Activated CD8-positive, alpha-beta memory T cell treated with anti-CD3 and anti-CD28 coated beads, Interleukin-2, amount 10 ng/mL, durations not matched to agents 7 days and 5 days (primary cell): Measurements from ENCODE around the gene CNKSR3. TPM values are rescaled to one million over a fixed set of nuclear protein-coding genes. Genes with fewer than 3 reads are reported as not detected.
"Not testable (repeated sequence)": the region's sequence is repeated elsewhere in the genome, so short reads cannot be mapped to it uniquely, and the experiment has no call there.

ENCODE experiments used
- ATAC-seq: fragments of 150-1000 bp; cut with Tn5 transposase; one replicate; pipeline ENCODE4 v1.10.0; 2021; ENCODE audit warnings: moderate library complexity
- CTCF ChIA-PET: fragments of 350-600 bp; sonication (Branson Sonifier 250); formaldehyde crosslinking; loops from one replicate; lab custom pipeline; 2021; ENCODE audit warnings: antibody characterized with exemption; lab: Charles Lee
- DNase-seq: peaks from one replicate; pipeline ENCODE4 v3.0.0-alpha.2; 2020
- H3K27ac Mint-ChIP-seq: one replicate; pipeline ENCODE4 v1.8.0; 2021; ENCODE audit warnings: mild to moderate bottlenecking, mixed read lengths
- H3K27me3 Mint-ChIP-seq: one replicate; pipeline ENCODE4 v1.8.0; 2021; ENCODE audit warnings: mixed read lengths
- H3K36me3 Mint-ChIP-seq: one replicate; pipeline ENCODE4 v1.8.0; 2021; ENCODE audit warnings: mild to moderate bottlenecking, mixed read lengths
- H3K4me1 Mint-ChIP-seq: one replicate; pipeline ENCODE4 v1.8.0; 2021; ENCODE audit warnings: mixed read lengths
- H3K4me3 Mint-ChIP-seq: one replicate; pipeline ENCODE4 v1.8.0; 2021; ENCODE audit warnings: mild to moderate bottlenecking, moderate library complexity, mixed read lengths
- H3K9me3 Mint-ChIP-seq: one replicate; pipeline ENCODE4 v1.8.0; 2022; ENCODE audit warnings: low read depth, mixed read lengths
- total RNA-seq, 2 experiments: library from RNA; stranded (reverse); gene quantifications; one replicate each; pipeline ENCODE4 v1.2.3, GENCODE V29; 2021

CNKSR3 gene
- total RNA-seq, 2 experiments from 2014 or later, result not detected

DNA sequence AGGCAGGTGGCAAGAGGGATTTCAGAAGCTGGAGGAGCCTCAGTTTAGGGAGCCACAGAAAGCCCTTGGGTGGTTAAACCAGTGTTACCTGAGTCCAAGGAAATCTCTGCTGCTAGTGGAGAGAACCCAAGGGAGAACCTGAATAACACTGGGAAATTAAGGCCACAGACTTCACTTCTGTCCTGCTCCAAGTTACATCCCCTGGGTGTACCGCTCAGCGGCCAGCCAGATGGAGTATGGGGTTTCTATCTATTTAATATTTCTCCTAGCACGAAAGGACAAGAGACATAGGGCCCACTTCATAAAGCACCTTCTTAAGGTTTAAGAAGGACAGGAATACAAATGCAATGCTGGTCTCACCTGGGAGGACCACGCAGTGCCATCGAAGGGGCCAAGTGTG lies 5.8 kb upstream of the CNKSR3 start:
- Mint-ChIP-seq H3K27ac (no peak overlapping the region), H3K4me3 (no peak overlapping the region), H3K9me3 (no peaks in the 10 kb centered on the region), H3K36me3 (no peaks in the 10 kb centered on the region), H3K4me1 (peaks cover 3% of the 10 kb centered on the region), H3K27me3 (peaks cover 49% of the 10 kb centered on the region)
- CTCF ChIA-PET, result no interaction called here
- no peak for DNase-seq
- ATAC-seq, result no peak

DNA sequence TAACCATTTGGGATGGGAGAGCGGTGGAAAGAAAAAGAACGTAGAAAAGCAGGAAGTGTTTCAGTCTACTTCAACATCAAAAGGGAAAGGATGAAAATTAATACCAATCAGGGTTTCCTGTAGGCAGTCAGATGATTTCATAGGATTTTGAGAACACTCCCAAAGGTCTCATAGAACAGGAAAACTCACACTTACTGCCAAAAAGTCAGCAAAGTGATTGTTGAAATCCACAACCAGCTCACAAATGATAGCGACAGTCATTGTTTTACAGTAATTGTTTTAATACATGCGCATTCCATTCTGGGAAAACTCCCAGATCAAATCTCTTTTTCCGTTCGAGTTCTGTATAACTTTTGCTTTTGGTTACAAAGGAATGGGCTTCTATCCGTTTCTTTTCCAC lies 5.3 kb upstream of the CNKSR3 start:
- Mint-ChIP-seq H3K4me1 (peaks cover 3% of the 10 kb centered on the region), H3K36me3 (no peaks in the 10 kb centered on the region), H3K27me3 (peaks cover 53% of the 10 kb centered on the region), H3K9me3 (no peaks in the 10 kb centered on the region), H3K27ac (no peak overlapping the region), H3K4me3 (no peak overlapping the region)
- CTCF ChIA-PET, result no interaction called here
- DNase-seq (no peak), ATAC-seq (no peak)

DNA sequence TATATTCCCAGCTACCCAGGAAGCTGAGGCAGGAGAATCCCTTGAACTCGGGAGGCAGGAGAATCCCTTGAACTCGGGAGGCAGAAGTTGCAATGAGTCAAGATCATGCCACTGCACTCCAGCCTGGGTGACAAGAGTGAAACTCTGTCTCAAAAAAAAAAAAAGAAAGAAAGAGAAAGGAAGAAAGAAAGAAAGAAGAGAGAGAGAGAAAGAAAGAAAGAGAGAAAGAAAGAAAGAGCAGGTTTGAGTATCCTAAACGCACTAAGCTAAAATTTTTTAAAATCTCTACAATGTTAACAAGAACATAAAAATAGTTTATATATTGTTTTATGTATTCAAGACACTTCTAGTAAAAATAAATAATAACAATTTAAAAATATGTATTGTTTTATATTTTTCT lies 4.6 kb upstream of the CNKSR3 start:
- H3K27me3 Mint-ChIP-seq, result peaks cover 54% of the 10 kb centered on the region
- H3K36me3 Mint-ChIP-seq, H3K4me3 Mint-ChIP-seq, H3K4me1 Mint-ChIP-seq, CTCF ChIA-PET, ATAC-seq, H3K27ac Mint-ChIP-seq, H3K9me3 Mint-ChIP-seq, DNase-seq: not testable (repeated sequence)

DNA sequence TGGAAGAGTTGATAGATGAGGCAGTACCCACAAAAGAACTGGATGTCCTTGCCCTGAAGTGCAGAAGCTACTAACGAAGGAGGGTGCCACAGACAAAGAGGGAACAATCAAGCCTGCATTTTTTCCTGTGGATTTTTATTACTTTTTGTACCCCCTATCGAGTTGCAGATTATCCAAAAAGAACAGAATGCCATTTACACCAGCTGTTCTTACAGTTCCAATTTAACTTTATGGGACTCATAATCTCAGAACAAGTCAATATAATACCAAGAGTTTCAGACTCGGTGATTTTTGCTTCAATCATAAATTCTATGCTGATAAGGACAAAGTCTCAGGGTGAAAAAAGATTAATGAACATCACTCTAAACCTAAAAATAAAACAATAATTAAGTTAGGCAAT lies 4.0 kb upstream of the CNKSR3 start:
- Mint-ChIP-seq H3K9me3 (no peaks in the 10 kb centered on the region), H3K27me3 (peaks cover 53% of the 10 kb centered on the region), H3K4me1 (peaks cover 7% of the 10 kb centered on the region), H3K4me3 (no peak overlapping the region), H3K27ac (no peak overlapping the region), H3K36me3 (no peaks in the 10 kb centered on the region)
- DNase-seq (no peak), ATAC-seq (no peak)
- CTCF ChIA-PET, result no interaction called here

DNA sequence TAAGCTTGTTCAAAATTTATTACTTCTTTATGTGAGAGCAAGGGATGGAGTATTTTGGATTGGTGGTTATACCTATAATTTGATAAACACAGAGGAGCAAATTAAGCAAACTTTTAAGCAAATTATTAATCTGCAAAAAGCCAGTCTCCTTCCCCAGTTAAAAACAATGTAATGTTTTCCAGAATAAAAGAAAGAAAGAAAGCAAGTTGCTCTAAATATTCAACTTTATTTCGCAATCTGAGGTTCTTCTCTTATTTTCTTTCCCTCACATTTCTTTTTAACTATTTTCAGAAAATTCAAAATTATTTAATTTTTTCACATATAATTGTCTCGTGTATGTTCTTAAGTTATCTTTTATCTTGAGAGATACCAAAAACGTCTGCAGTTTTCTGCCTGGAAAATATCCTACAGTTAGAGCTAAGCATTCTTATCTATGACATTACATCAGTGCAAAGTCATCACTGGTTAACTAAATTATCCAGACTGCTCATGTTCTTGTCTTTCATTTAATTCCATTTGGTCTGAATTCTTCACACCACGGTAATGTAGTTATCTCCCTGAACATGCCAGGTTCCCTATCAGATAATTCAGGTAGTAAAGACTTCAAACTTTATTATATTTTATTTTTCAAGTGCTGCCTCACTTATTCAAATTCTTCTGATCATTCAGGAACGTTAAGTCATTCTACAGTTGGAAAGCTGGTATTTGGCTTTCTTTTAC lies 3.3 kb upstream of the CNKSR3 start:
- no peak for DNase-seq
- Mint-ChIP-seq H3K27ac (no peak overlapping the region), H3K9me3 (no peaks in the 10 kb centered on the region), H3K36me3 (no peaks in the 10 kb centered on the region), H3K27me3 (peaks cover 56% of the 10 kb centered on the region), H3K4me1 (peaks cover 9% of the 10 kb centered on the region), H3K4me3 (no peak overlapping the region)
- CTCF ChIA-PET, result no interaction called here
- ATAC-seq, result no peak

DNA sequence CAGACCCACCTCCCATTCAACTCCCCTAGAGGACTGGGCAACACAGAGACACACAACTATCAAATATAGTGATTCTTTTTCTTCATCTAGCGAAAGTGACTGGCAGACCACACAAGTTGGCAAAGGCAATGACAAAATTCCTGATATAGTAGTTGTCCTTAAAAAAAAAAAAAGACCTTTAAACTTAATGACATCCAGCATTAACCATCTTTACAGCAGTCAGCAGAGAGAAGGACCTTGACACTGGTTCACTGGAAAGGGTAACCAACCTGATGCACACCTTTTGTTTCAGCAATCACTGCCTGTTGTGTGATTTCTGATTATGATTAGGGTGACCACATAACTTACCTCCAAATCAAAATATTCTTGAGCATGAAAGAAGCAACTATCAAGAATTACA lies 1.7 kb upstream of the CNKSR3 start:
- DNase-seq (no peak), ATAC-seq (no peak)
- H3K4me3 Mint-ChIP-seq, result no peak overlapping the region
- no peak overlapping the region for H3K27ac Mint-ChIP-seq
- no peaks in the 10 kb centered on the region for H3K36me3 Mint-ChIP-seq
- no peaks in the 10 kb centered on the region for H3K9me3 Mint-ChIP-seq
- CTCF ChIA-PET, result no interaction called here
- H3K27me3 Mint-ChIP-seq, result peaks cover 70% of the 10 kb centered on the region
- H3K4me1 Mint-ChIP-seq, result peaks cover 9% of the 10 kb centered on the region

DNA sequence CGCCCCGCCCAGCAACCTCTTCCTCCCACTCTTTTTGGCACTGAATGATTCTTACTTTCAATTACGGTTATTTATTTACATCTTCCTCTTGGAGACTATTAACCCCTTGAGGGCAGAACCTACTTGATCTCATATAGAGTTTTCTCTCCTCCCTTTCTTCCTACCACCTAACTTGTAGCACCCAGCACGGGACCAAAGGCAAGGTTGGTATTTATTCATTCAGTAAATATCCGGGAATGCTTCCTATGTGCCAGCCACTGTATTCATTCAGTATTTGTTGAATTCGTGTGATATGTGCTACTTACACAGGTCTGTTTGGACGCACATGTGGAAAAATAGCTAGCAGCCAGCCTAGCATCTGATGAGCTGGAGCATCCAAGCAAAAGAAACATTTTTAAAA lies 1.3 kb upstream of the CNKSR3 start:
- no peak overlapping the region for H3K27ac Mint-ChIP-seq
- CTCF ChIA-PET, result no interaction called here

DNA sequence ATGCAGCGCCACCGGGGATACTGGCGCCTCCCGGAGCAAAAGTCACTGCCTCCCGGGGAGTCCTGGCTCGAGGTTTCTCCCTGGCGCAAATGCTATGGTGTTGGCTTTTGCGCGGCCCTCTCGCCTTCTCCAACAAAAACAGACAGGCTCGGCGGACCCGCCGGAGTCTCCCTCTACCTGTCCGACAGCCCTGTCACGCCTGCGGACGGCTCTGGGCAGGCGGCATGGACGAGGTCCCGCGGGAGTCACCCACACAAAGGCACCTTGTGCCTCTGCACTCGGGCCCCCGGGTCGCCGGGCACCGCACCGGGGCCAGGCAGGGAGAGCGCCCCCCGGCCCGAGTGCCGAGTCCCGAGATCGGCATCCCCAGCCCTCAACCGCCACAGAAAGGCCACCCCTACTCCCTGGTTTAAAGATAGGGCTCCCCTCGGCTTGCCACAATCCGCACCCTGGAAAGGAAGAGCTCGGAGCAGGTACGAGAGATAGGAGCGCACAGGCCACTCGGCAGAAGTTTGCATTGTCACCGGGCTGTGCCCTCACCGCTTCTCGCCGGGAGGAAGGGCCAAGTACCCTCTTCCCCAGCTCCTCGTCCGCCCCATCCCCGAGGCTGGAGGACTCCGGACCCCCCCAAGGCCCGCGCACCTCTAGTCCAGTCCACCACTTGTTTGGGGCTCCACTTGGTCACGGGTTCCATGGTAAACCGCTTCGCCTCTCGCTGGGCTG lies 903 bp downstream of the CNKSR3 start:
- ATAC-seq, result peak; percentile 30
- Mint-ChIP-seq H3K36me3 (no peaks in the 10 kb centered on the region), H3K4me1 (peaks cover 9% of the 10 kb centered on the region), H3K4me3 (no peak overlapping the region), H3K9me3 (no peaks in the 10 kb centered on the region), H3K27ac (no peak overlapping the region), H3K27me3 (peaks cover 72% of the 10 kb centered on the region)
- CTCF ChIA-PET, result no interaction called here
- DNase-seq, result no peak

More for the DNA sequence above, 1.3 kb upstream of the CNKSR3 start:
- H3K4me3 Mint-ChIP-seq, result no peak overlapping the region
- peaks cover 74% of the 10 kb centered on the region for H3K27me3 Mint-ChIP-seq
- DNase-seq (no peak), ATAC-seq (no peak)
- H3K4me1 Mint-ChIP-seq, result peaks cover 9% of the 10 kb centered on the region
- no peaks in the 10 kb centered on the region for H3K36me3 Mint-ChIP-seq
- no peaks in the 10 kb centered on the region for H3K9me3 Mint-ChIP-seq

DNA sequence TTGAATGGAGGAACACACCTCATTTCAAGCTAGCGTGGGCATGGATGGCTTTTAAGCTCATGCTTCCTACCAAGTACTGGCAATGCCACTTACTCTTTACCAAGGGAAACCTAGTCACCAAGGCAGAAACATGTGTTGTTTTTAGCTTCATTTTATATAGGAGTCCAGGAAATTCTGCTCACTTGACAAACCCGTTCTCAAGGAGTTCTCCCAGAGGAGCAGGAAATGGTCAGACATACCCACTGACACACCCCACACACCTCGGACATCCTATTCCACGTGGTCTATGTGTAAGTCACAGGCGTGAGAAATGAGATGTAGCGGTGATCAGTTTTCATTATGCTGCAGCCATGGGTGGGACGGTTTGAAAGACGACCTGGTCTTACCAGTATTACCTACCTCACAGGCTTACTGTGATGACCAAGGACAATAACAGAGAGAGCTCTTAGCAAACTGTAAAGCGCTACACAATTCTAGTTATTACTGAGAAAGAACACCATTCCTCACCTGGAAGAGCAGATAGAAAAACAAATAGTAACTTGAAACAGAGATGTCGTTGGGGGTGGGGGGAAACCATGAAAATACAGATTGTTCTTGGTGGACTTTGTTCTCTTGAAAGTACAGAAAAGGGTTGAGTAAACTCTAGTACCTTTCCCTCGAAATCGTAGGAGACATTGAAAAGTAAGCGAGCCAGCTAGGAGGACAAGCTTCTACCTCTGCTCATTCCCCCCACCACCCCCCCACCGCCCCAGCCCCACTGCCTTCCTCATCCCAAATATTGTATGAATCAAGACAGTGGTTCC lies 1.7 kb downstream of the CNKSR3 start:
- peaks cover 64% of the 10 kb centered on the region for H3K27me3 Mint-ChIP-seq
- DNase-seq, result no peak
- no peak overlapping the region for H3K4me3 Mint-ChIP-seq
- CTCF ChIA-PET, result no interaction called here
- no peaks in the 10 kb centered on the region for H3K9me3 Mint-ChIP-seq
- no peak overlapping the region for H3K27ac Mint-ChIP-seq
- H3K4me1 Mint-ChIP-seq, result peaks cover 9% of the 10 kb centered on the region
- no peaks in the 10 kb centered on the region for H3K36me3 Mint-ChIP-seq
- ATAC-seq, result no peak

DNA sequence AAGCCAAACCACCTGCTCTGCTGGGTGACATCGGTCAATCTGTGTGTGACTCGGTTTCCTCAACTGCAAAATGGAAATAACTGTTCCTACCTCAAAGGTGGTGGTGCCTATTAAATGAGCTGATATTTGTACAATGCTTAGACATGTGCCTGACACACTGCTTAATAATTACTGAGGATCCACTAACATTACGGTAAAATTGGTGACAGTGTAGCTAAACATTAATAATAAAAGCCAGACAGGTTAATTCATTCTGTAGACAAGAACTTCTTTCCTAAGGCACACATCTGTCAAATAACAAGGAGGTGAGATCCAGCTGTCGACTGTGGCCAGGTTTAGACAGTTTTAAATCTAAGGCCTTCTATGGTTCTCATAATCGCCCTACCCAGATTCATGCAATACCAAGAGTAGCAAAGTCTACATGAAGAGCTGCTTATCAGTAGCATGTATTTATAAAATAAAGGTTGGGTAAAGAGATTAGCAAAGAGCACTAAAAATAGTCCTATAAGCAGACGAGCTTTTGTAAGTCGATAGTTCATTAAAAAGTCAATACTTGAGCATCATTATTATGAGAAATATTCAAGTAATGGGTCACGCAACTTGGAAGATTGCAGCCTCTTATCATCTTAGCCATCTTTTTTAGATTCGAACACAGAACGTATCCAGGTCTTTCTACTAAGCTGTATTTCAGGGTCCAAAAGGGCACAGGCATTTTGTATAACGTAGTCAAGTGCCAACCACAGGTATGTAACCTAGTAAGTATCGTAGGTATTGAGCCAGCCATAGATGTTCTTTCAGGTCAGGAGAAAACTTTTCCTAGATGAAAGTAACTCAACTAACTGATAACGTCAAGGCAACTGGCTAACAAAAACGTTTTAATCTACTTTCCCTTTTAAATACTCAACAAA lies 3.2 kb downstream of the CNKSR3 start:
- Mint-ChIP-seq H3K4me3 (no peak overlapping the region), H3K27ac (no peak overlapping the region), H3K27me3 (peaks cover 58% of the 10 kb centered on the region), H3K9me3 (no peaks in the 10 kb centered on the region), H3K4me1 (peaks cover 9% of the 10 kb centered on the region), H3K36me3 (no peaks in the 10 kb centered on the region)
- ATAC-seq (no peak), DNase-seq (no peak)
- CTCF ChIA-PET, result no interaction called here

DNA sequence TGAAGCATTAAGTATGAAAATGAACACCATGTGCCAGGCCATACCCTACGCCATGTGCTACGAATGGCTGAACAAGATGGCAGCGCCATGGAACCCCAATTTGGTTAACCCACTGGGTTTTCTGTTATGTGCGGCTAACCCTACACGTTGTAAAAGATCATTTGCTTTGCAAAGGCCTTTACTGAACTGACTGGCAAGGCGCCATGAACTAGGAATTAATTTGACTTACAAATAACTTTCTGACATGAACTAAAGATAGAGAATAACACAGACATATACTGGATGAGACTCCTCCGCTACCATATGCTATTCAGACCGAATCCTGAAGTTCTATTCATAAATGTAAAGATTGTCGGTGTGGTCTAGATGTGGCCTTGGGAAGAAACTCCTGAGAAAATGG lies 3.9 kb downstream of the CNKSR3 start:
- Mint-ChIP-seq H3K4me3 (no peak overlapping the region), H3K9me3 (no peaks in the 10 kb centered on the region), H3K27ac (no peak overlapping the region), H3K27me3 (peaks cover 52% of the 10 kb centered on the region), H3K36me3 (no peaks in the 10 kb centered on the region), H3K4me1 (peaks cover 6% of the 10 kb centered on the region)
- CTCF ChIA-PET, result no interaction called here
- ATAC-seq, result no peak
- DNase-seq, result no peak

DNA sequence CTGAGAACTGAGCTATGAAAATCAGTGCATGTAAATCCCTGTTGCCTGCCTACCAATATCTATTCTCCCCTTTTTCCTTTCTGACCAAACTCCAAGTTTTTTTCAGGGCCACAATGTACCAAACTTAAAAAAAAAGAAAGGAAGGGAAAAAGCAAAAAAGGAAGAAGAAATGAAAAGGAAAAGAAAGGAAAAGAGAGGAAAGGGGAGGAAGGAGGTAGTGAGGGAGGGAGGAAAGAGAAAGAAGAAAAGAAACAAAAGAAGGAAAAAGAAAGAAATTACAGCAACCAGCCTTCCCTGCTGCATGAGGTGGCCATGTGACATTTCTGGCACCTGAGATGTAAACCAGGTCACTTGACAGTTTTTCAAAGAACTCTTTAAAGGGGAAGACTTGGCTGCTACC lies 4.4 kb downstream of the CNKSR3 start:
- Mint-ChIP-seq H3K4me3 (no peak overlapping the region), H3K27ac (no peak overlapping the region), H3K4me1 (peaks cover 6% of the 10 kb centered on the region), H3K9me3 (no peaks in the 10 kb centered on the region), H3K27me3 (peaks cover 49% of the 10 kb centered on the region), H3K36me3 (no peaks in the 10 kb centered on the region)
- CTCF ChIA-PET, result no interaction called here
- DNase-seq, result no peak
- no peak for ATAC-seq

DNA sequence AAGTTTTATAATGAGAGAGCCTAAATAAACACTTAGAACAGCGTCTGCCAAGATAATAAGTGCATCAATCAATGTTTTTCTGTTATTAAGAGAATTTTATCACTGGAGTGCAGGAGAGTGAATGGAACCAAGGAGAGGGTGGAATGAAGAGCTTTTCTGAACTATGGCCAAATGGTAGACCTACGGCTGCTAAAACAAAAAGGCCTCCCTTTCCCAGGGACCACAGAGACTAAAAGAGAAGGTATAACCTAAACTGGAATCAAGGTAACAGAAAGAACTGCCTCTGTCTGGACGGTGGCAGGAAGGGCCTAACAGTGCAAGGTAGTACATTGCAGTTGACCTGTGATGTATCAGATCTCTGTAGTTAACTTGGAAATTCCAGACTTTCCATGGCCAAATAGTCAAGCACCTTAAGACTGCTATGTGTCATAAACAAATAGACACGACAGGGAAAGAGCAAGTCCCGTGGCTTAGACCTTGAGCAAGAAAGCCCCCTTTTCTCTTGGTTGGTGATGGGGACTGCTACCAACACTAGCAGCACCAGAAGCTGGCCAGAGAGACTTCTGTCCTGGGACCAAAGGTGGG lies 5.5 kb downstream of the CNKSR3 start:
- H3K36me3 Mint-ChIP-seq, result no peaks in the 10 kb centered on the region
- H3K27ac Mint-ChIP-seq, result no peak overlapping the region
- CTCF ChIA-PET, result no interaction called here
- ATAC-seq, result no peak
- H3K4me3 Mint-ChIP-seq, result no peak overlapping the region
- H3K4me1 Mint-ChIP-seq, result peaks cover 4% of the 10 kb centered on the region
- peaks cover 49% of the 10 kb centered on the region for H3K27me3 Mint-ChIP-seq
- no peak for DNase-seq
- no peaks in the 10 kb centered on the region for H3K9me3 Mint-ChIP-seq
